PC-9 (cell line): Measurements from ENCODE around the gene SMIM7. TPM values are rescaled to one million over a fixed set of nuclear protein-coding genes. Genes with fewer than 3 reads are reported as not detected.
A peak's percentile ranks its signal among the peaks of the same experiment; 100 is the strongest.

Experiments used
- BruUV-seq: library from RNA; stranded (reverse); fragments of 400-500 nt; replicated peaks from 2 replicates; lab custom pipeline; 2021; lab: Mats Ljungman, UMichigan
- CTCF ChIA-PET: fragments of 300-600 bp; sonication (Branson Sonifier 250); formaldehyde crosslinking; loops from one replicate; lab custom pipeline; 2022; ENCODE audit warnings: antibody characterized with exemption; lab: Charles Lee
- POLR2A ChIA-PET: fragments of 300-600 bp; sonication (Branson Sonifier 250); formaldehyde crosslinking; loops from one replicate; lab custom pipeline; 2022; ENCODE audit warnings: antibody characterized with exemption; ENCODE audit not compliant: unreplicated experiment; lab: Charles Lee
- DNase-seq, 2 experiments: peaks; one replicate each; pipeline versions ENCODE4 v3.0.0 to v3.0.0-alpha.2; 2015 to 2022; ENCODE audit warnings: mixed read lengths in 1 of 2
- H2AFZ ChIP-seq: fragments of 200-600 bp; sonication (generic); 2 replicates; pipeline ENCODE4 v1.8.1; 2017; ENCODE audit warnings: antibody characterized with exemption
- H3F3A ChIP-seq: fragments of 200-600 bp; sonication (generic); 2 replicates; pipeline ENCODE4 v1.8.1; 2017; ENCODE audit warnings: antibody characterized with exemption, mild to moderate bottlenecking, low read depth; ENCODE audit not compliant: insufficient read depth
- H3K27ac ChIP-seq: fragments of 200-600 bp; sonication (generic); 2 replicates; pipeline ENCODE4 v1.6.1; 2016; ENCODE audit warnings: mixed run types
- H3K27me3 ChIP-seq: fragments of 200-600 bp; sonication (generic); 2 replicates; pipeline ENCODE4 v1.6.1; 2016; ENCODE audit warnings: low read depth, mixed run types; ENCODE audit not compliant: insufficient read depth
- H3K36me3 ChIP-seq: fragments of 200-600 bp; sonication (generic); 2 replicates; pipeline ENCODE4 v1.6.1; 2016; ENCODE audit warnings: low read depth, mixed run types
- H3K4me1 ChIP-seq: fragments of 200-600 bp; sonication (generic); replicated peaks from 2 replicates; pipeline ENCODE4 v1.6.1; 2016; ENCODE audit warnings: mixed run types; ENCODE audit not compliant: insufficient read depth
- H3K4me2 ChIP-seq: fragments of 200-600 bp; sonication (generic); 2 replicates; pipeline ENCODE4 v1.6.1; 2017; ENCODE audit warnings: mixed run types
- H3K4me3 ChIP-seq: fragments of 200-600 bp; sonication (generic); 2 replicates; pipeline ENCODE4 v1.6.1; 2016; ENCODE audit warnings: mixed run types
- H3K79me2 ChIP-seq: fragments of 200-600 bp; sonication (generic); 2 replicates; pipeline ENCODE4 v1.6.1; 2017; ENCODE audit warnings: low read depth, mixed run types
- H3K9me2 ChIP-seq: fragments of 200-600 bp; sonication (generic); 2 replicates; pipeline ENCODE4 v1.8.1; 2017; ENCODE audit warnings: mild to moderate bottlenecking; ENCODE audit not compliant: insufficient read depth
- H3K9me3 ChIP-seq: fragments of 200-600 bp; sonication (generic); 2 replicates; pipeline ENCODE4 v1.8.1; 2016; ENCODE audit warnings: low read depth; ENCODE audit not compliant: insufficient read depth
- H4K20me1 ChIP-seq: fragments of 200-600 bp; sonication (generic); 2 replicates; pipeline ENCODE4 v1.8.1; 2017; ENCODE audit not compliant: insufficient read depth
- CTCF ChIP-seq: fragments of 200-600 bp; sonication (generic); conservative IDR thresholded peaks from 2 replicates; pipeline ENCODE4 v1.6.1; 2017; ENCODE audit warnings: mixed run types, antibody characterized with exemption, mild to moderate bottlenecking, moderate library complexity
- EZH2 ChIP-seq: fragments of 200-600 bp; sonication (generic); IDR thresholded peaks from 2 replicates; pipeline ENCODE4 v1.8.0; 2017; ENCODE audit warnings: antibody characterized with exemption, low read depth
- intact Hi-C: fragments of 100-400 bp; cut with micrococcal nuclease; formaldehyde crosslinking; loops from one replicate; pipeline ENCODE4 v1.10.0; 2022; ENCODE audit not compliant: unreplicated experiment
- total RNA-seq: library from RNA; stranded (reverse); gene quantifications from 2 replicates; pipeline ENCODE4 v1.2.3, GENCODE V29; 2021

The SMIM7 gene
- total RNA-seq, 1 experiment from 2014 or later, result 72.9 TPM

- BruUV-seq, result no TSS peak
- intact Hi-C loops, result no loop called here
- TF ChIP-seq EZH2, result no peak
- TF ChIP-seq CTCF, result no peak
- no peak for DNase-seq
- Histone ChIP-seq H3K4me2 (no peak overlapping the region), H3K36me3 (no peaks in the 10 kb centered on the region), H3F3A (no peaks in the 10 kb centered on the region), H3K4me1 (peaks cover 8% of the 10 kb centered on the region; the same call in 1 of the 2 replicates), H2AFZ (no peak overlapping the region), H3K9me2 (no peaks in the 10 kb centered on the region), H4K20me1 (no peaks in the 10 kb centered on the region), H3K79me2 (no peaks in the 10 kb centered on the region), H3K27ac (no peak overlapping the region), H3K27me3 (no peaks in the 10 kb centered on the region), H3K9me3 (no peaks in the 10 kb centered on the region), H3K4me3 (no peak overlapping the region)
- CTCF ChIA-PET, result no interaction called here
- POLR2A ChIA-PET, result interaction anchor here (0.7 kb wide), 1 partner anchor 362 kb away, joined by 10 read pairs; no protein-coding TSS in a partner anchor
These were observed 8.2 kb upstream of the SMIM7 start for GRCh38 chr19:16668176-16668575.

GRCh38 chr19:16661480-16662034, 1.6 kb upstream of the SMIM7 start:
- Histone ChIP-seq H3K79me2 (peaks cover 31% of the 10 kb centered on the region), H3K9me3 (no peaks in the 10 kb centered on the region), H3K9me2 (no peaks in the 10 kb centered on the region), H3F3A (peaks cover 5% of the 10 kb centered on the region; the same call in 1 of the 2 replicates), H2AFZ (peak overlapping the region; percentile 98), H3K4me2 (peak overlapping the region; percentile 98), H3K4me3 (peak overlapping the region; percentile 92), H4K20me1 (peaks cover 29% of the 10 kb centered on the region), H3K36me3 (peaks cover 6% of the 10 kb centered on the region; the same call in 1 of the 2 replicates), H3K27me3 (no peaks in the 10 kb centered on the region), H3K27ac (no peak overlapping the region), H3K4me1 (peaks cover 22% of the 10 kb centered on the region)
- TF ChIP-seq EZH2 (no peak), CTCF (no peak)
- no TSS peak for BruUV-seq
- intact Hi-C loops, result no loop called here
- POLR2A ChIA-PET, result interaction anchor here (0.6 kb wide), 1 partner anchor 54 kb away, joined by 3 read pairs; no protein-coding TSS in a partner anchor
- CTCF ChIA-PET, result interaction anchor here (0.6 to 0.7 kb wide), 2 partner anchors 10 to 52 kb away, joined by 3 to 6 read pairs; no protein-coding TSS in a partner anchor
- DNase-seq, result no peak

- intact Hi-C loops, result no loop called here
- H3K4me1 ChIP-seq, result peaks cover 22% of the 10 kb centered on the region
- peaks cover 7% of the 10 kb centered on the region; the same call in 1 of the 2 replicates for H3K36me3 ChIP-seq
- no peaks in the 10 kb centered on the region for H3K9me3 ChIP-seq
- POLR2A ChIA-PET, result interaction anchor here (0.5 to 0.7 kb wide), 4 partner anchors 12 to 720 kb away, joined by 3 to 29 read pairs (median 4); no protein-coding TSS in a partner anchor
- no peaks in the 10 kb centered on the region for H3K9me2 ChIP-seq
- peaks cover 37% of the 10 kb centered on the region for H3K79me2 ChIP-seq
- no TSS peak for BruUV-seq
- TF ChIP-seq EZH2, result no peak
- TF ChIP-seq CTCF, result no peak
- CTCF ChIA-PET, result interaction anchor here (0.6 kb wide), 2 partner anchors 45 to 53 kb away, joined by 4 to 6 read pairs; no protein-coding TSS in a partner anchor
- peaks cover 35% of the 10 kb centered on the region for H4K20me1 ChIP-seq
- H3K27me3 ChIP-seq, result no peaks in the 10 kb centered on the region
- H3F3A ChIP-seq, result peaks cover 5% of the 10 kb centered on the region
- peak within 1 kb of the TSS; percentile 98 for H2AFZ ChIP-seq
- peak in 1 of 2 experiments; percentile 80 for DNase-seq
- peak within 1 kb of the TSS; percentile 40; the same call in 1 of the 2 replicates for H3K27ac ChIP-seq
- peak within 1 kb of the TSS; percentile 92 for H3K4me3 ChIP-seq
- peak within 1 kb of the TSS; percentile 98 for H3K4me2 ChIP-seq
These were observed 977 bp upstream of the SMIM7 start, which contains the start of gene TMEM38A for GRCh38 chr19:16660763-16661479. Gene TMEM38A, plus strand, starts transcription at chr19:16661139. Its CDS starts 79 bp downstream, at chr19:16661218.
